HG03575 (cell line): Measurements from ENCODE around the gene SEMA3A.

ENCODE experiments used
- ATAC-seq: cut with Tn5 transposase; IDR thresholded peaks from one replicate; pipeline ENCODE4 v1.9.1; 2021; ENCODE audit not compliant: unreplicated experiment, insufficient number of reproducible peaks, low FRiP score; ENCODE audit errors: extremely low read depth

SEMA3A gene

DNA sequence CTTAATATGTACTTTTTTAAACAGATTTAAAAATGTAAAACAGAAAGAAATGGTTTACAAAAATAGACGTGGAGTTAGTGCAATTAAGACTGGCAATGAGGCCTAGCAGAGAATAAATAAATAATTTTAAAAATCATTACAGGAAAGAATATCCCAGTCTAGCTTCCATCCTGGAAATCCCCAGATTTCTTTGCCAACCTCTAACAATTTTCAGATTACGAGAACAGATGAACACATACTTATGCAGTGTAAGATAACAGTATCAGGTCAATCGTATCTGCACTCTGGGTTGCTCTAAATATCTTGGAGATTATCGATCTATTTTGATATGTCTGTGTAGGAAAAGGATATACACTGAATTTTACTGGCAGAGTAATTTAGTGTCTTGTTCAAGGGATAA, 210.5 kb downstream of the SEMA3A start:
- ATAC-seq, result no peak

DNA sequence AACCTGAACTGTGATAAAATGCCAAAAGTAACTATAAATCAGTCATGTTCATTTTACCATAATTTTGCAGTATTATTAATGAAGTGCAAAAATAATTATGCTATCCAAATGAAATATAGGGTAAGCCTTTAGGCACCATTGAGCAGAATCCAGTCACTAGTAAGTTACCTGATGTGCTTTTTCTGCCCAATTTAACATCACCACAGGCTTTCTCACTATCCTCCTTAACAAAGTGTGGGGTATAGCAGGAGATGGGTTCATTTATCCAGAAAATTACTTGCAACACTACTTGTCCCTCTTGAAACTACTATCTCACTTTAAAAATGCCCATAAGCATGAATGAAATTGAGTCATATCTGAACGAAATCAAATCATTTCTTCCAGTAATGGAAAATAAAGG, 211.0 kb downstream of the SEMA3A start:
- no peak for ATAC-seq

DNA sequence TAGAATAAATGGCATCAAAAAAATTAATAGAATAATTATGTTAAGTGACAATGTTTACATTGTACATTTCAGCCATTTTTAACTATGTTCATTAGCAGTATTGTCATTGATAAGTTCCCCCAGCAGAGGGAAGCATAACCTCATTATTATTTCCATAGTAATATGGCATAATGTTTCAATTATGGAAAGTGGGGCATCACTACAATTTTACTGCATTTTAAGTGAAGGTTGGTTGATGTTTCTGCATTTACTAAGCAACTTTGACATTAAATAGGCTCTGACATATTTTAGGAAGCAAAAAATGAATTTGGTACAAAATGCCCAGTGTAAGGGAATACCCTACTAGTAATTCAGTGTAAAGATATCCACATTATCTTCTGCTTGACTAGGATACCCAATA, 218.3 kb downstream of the SEMA3A start:
- ATAC-seq, result peak; percentile 58

DNA sequence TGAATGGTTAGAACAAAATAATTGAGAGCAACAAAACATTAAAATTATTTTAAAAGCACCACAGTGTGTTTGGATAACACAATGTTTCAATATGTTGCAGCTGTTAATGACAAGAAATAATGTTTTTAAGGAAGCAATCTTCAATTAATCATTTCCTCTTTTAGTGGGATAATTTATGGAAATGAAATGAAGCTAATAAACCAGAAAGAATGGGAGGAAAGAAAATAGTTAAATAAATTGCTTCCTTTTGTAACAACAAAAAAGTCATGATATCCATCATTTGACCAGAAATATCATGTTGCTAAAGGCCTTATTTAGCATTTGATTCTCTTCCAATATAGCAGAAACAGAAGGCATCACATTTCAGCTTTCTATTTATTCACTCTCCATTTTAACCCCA, 224.5 kb downstream of the SEMA3A start:
- ATAC-seq, result no peak

DNA sequence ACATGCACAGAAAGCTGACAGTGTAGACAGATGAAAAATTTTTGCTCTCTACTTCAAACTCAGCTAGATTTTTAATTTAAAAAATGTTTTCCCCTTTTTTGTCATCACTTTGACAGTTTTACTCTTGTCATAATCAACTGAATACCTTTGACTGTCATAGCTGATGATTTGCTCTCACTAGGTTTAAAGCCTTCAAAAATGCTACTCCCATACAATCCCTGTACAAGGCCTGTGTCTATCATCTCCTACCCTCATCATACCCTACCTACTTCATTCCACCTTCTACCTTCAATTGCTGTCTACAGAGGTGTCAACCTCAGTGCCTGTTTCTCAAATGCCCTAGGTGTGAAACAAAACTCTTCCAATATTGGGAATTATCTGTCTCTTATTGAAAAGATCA, 230.3 kb downstream of the SEMA3A start:
- no peak for ATAC-seq

DNA sequence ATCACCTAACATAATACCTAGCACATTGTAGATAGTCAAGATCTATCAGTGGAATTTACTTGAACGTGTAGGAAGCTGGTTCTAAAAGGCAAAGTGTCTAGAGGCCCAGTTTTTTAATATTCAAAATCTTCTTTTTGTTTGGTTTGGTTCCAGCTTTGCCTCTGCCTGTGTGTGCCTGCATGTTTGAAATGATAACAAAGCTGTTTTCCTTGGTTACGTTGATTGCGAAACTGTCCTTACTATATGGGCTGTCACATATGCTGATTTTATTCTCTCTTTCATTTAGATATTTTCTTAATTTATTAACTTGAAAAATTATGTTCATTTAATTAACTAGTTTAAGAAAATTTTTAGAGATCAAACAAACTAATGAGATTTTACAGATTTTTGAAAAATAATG, 237.3 kb downstream of the SEMA3A start:
- no peak for ATAC-seq

DNA sequence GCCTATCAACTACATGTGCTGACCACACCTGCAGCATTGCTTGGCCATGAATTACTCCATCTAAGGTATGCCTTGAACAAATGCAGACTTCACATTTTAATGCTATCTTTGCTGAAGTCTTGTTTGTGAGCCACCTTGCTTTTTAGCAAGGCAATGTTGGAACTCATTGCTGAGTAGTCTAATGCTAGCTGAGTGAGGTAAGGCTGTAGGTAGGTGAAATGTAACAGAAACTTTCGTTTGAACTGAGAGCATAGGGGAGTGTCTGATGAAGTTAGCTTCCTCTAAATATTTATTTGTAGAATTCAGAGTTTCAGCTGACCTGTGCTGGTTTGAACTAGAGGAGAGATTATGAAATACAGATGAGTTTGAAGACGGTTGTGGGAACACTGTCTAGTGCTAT, 238.5 kb downstream of the SEMA3A start:
- no peak for ATAC-seq

DNA sequence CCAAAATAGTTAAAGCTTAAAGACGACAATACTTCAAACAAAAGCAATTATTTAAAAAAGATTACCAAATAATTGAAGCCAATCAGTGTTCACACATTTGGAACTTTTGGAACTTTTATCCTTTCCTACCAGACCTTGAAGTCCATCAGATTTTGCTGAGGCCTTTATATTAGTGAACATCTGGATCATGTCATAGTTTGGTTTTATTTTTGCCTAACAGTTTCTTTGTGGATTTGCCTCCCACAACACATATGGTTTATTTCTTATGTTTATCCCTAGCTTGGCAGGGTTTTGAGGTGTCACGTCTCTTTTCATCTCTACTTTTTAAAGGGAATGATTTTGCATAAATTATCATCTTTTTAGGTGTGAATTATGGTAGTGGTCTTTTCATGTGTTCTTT, 242.4 kb downstream of the SEMA3A start:
- ATAC-seq, result no peak

DNA sequence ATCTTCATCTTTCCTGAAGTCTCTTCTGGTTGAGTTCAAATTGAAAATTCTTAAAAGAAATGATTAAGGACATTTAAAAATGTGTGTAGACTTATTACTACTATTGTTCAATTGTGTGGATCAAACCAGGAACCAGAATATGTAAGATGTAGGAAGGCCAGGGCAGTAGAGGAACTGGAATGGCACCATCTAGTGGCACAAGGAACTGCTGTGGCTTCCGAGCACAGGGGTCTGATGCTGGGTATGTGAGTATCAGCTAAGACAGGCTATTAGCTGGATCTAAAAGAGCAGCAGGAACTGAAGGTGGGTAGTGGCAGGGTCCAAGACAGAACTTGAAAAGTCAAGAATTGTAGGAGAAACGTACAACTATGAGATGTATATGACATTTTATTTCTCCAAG, 247.3 kb downstream of the SEMA3A start:
- ATAC-seq, result no peak

DNA sequence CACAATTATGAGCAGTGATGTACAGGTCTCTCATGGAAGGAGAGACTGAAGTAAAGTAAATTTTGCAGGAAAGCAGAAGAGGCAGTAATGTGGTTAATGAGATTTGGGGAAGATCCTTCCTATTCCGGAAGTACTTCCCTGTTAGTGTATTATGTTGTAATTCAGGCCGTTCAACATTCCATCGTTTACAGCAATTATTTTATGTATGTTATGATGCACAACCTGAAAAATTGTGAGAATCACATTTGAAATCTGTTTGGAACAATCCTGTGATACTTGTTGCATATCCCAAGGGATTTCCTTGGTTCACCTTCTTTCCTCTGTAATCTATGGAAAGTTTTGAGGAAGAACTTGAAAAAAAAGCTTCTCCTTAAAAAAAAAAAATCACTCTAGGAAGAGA, 247.8 kb downstream of the SEMA3A start:
- no peak for ATAC-seq

DNA sequence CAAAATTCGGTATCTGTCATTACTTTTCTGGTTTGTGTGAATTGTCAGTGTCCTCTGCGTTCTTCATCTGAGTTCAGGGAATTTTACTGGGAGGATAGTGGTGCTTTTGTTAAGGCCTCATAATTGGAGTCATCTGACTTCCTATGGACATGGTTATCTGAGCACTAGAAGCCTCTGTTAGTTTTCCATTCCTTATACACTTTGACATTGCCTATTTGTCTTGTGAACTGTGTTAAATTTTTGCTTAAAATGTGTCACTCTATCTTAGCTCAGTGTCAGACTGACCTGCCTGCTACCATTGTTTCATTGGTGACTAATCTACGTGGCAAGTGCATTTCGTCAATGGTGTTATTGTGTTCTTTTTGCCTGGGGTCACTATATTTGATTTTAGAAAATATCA, 253.3 kb downstream of the SEMA3A start:
- ATAC-seq, result no peak

DNA sequence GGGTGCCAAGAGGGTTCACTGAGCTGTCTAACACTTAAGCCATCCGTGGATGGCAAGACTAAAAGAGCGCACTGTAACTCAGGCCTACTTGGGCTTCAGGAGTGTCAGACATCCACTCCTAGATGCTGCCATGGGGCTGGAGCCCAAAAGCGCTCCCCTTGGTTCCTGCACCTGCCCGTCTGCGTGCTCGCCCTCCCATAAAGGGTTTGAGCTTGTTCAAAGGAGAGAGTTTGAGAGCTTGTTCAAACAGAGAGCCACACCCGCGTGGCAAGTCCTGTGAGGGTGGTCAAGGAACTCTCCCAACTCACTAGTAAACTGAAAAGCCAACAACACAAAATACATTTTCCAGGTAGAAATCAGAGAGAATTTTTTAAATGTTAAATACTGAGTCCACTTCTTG, 256.7 kb downstream of the SEMA3A start:
- ATAC-seq, result no peak

DNA sequence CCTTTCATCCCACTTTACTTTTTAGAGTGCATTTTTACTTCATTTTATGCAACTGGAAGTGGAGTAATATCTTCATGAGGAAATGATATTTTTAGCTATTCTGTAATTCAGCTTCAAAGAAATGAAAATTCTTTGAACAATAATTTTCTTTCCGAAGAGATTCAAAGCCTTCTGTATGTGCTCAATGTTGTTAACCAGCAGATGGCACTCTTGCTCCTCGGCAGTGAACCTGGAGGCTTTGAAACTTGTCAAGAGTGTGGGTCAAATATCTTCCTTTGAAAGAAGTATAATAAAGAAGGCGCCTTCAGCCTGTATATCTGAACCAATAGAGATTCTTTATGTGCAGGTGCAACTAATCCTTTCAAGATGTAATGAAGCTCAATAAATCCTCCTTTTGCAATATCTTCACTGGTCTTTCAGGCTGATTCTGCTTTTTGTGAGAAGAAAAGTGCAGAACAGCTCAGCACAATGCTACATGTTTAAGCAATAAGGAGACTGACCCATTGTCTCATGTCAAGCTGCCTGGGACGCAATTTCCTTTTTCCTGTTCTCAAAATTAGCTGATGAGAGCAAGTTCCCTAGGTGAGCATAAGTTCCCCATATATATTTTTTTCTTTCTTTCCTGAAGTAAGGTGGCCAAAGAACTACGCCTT, 258.4 kb downstream of the SEMA3A start:
- ATAC-seq, result peak; percentile 78

DNA sequence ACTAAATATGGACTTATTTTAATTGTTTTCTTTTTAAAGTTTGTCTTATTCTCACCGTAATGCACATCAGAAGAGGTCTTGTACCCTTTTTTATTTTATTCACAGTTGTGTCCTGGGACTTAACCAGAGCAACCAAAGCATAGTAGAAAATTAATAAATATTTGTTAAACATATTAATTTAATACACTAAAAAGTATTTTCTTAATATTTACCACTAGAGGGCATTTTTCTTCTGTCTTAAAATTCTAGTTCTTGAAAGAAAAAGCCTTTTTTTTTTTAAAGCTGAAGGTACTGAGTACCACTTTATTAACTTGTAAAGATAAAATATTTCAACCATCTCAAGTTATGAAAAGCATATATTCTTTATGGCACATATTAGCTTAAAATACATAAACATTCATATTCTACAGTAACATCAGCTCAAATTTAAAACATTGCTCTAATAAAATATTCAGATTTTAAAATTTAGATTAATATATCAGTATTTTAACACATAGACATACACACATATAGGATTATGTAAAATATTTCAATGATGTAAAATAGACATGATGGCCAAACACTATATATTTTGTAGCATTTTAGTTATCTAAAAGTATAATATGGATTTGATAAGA, 260.4 kb downstream of the SEMA3A start:
- no peak for ATAC-seq

DNA sequence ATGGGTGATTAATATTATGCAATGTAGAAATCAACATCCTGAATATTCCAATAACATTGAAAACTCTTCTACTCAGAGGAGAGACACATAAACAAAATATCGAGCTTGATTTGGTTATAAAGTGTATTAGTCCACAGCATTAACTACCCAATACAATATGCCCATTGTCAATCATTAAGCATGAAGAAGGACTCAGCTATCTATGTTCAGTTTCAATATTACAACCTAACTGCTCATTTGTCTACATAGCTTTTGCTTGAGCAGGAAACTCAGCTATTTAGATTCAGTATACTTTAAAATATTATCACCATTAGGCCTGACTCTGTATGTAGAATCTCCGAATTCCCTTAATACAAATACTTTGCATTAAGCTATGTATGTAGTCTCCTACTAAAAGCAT, 262.6 kb downstream of the SEMA3A start:
- no peak for ATAC-seq

DNA sequence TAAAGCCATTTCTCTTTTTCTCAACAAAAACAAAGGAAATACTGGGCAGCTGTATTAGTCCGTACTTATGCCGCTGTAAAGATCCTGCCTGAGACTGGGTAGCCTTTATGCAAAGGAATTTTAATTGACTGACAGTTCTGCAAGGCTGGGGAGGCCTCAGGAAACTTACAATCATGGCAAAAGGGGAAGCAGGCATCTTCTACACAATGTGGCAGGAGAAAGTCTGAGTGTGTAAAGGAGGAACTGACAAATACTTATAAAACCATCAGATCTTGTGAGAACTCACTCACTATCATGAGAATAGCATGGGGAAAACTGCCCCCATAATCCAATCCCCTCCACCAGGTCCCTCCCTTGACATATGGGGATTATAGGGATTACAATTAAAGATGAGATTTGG, 264.3 kb downstream of the SEMA3A start:
- no peak for ATAC-seq

DNA sequence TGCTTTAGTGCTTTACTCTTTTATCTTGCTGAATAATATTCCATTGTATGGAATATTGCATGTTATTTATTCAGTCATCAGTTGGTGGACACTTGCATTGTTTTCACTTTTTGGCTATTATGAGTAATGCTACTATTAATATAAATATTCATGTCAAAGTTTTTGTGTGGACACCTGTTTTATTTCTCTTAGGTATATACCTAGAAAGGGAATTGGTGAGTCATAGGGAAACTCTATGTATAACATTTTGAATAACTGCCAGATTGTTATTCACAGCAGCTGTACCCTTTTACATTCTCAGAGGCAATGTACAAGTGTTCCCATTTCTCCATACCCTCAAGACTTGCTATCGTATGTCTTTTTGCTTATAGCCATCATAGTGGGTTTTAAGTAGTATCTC, 268.7 kb downstream of the SEMA3A start:
- ATAC-seq, result peak; percentile 58

DNA sequence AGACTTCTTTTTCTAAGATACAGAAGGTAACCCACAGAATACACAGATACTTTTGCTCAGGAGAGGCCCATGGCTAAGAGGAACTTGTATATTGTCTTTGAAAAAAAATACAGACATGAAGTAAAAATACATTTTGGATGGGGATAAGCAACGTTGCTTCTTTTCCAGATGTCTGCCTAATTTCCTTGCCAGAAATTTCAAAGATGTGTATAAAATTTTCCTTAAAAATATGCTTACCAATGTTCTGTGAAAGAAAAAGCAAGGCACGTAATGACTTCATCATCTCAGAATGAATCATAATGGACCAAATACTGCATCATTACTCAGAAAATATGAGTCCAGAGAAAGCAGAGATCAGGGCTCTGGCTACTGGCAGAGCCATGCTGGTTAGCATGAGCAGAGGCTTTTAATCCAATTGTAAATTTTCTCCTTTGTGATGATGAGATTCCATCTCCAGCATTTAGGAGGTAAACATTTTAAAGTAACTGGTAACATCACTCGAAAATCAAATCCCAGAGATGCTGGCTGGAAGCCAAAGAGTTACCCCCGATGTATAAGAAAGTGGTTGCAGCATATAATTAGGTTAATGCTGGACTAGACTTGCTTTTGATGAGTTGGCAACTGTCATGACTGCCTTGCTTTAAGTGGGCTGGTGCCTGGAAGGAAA, 272.5 kb downstream of the SEMA3A start:
- no peak for ATAC-seq

DNA sequence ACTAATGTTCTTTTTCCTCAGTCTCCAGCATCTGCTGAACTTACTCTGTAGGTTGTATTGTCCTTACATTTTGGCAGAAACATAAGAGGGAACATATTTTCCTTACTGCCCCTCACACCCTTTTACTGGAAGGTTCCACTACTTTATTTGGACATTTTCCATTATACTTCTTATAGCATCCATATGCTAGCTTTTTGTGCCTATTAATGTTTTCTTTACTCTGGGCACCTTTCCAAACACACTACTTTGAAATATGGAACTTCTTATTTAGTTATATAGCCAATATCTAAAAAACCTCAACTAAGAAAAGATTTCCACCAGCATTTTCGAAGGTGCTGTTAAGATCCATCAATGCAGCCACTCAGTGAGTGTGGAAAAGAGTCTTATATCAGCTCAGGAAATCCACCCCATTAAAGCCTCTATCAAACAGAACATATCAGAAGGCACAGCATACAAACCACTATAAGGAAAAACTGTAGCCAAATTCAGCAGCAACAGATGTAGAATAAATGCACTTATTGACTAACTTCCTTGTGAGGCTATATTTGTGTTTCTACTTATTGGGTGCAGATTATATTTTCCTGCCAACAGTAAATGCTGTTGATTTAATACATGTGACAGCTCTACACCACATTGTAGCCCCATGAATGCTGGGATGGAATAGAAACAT, 273.2 kb downstream of the SEMA3A start:
- ATAC-seq, result no peak

DNA sequence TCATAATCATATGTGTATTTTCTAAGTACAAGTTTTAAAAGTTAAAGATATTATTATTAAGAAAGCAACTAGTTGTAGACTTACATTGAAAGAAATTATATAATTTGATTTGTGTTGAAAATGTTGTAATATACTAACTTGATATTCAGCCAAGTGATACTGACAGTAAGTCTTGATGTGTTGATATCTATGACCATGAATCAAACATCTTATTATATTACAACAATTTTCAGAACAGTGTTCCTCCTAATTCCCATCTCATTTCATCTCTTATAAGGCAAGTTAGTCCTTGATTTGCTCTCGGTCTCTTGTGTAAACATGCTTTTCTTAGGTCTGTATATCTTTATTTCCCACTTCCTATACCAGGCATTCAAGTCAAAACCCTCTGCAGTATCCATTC, 276.4 kb downstream of the SEMA3A start:
- ATAC-seq, result no peak
